ENCODE measurements around the gene NIT1. TPM values are rescaled to one million over a fixed set of nuclear protein-coding genes. Genes with fewer than 3 reads are reported as not detected.
A peak's percentile ranks its signal among the peaks of the same experiment; 100 is the strongest.

Gene NIT1, protein sequence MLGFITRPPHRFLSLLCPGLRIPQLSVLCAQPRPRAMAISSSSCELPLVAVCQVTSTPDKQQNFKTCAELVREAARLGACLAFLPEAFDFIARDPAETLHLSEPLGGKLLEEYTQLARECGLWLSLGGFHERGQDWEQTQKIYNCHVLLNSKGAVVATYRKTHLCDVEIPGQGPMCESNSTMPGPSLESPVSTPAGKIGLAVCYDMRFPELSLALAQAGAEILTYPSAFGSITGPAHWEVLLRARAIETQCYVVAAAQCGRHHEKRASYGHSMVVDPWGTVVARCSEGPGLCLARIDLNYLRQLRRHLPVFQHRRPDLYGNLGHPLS
- total RNA-seq = 10 to 100 TPM; 34.3 to 39.3 TPM

DNA sequence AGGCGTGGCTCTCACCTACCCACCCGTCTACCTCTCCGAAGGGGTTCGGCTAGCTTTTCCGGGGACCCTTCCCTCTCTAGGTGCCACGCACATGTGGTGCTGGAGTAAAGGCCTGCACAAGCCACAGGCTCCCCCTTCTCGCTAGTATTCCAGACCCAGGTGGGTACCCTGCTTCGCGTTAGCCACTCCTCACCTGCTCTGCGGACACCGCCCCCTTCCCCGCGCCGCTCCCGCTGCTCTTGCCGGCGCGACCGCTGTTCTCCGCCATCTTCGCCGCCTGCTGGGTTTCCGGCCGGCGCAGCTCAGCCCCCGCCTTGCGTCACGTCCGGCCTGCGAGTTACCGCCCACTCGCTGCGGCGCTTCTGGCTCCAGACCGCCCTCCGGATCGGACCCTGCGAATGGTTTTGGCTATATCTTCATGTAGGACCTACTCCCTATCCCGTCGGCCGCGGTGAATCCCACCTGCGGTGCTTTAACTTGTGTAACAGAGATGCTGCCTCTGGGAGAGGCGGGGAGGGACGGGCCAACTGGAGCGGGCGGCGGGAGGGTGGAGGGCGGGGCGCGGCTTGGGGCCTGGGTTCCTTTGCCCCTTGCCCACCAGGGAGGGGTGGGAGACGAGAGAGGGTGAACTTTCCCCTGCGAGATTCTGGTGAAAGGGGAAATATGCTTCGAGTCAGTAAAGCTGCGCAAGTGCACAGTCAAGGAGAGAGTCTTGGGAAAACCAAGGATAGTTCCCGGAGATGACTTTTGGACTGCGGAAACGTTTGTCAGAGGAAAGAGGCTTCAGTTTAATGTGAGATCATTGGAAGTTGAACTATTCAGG lies at the start of gene NIT1, which contains the start of gene PFDN2:
NIT1 (plus strand) TSS at position 347 of the 823 bp plus-strand sequence; CDS start at position 419, 72 bp downstream.
PFDN2 (minus strand) TSS at position 279 of the 823 bp plus-strand sequence; CDS start at position 268, 11 bp downstream.
- peak; percentile 92 for DNase-seq
- peak within 1 kb of the TSS; percentile 93 for H3K4me3 Mint-ChIP-seq
- peaks cover 72% of the 10 kb centered on the region for H3K4me1 Mint-ChIP-seq
- no peaks in the 10 kb centered on the region for H3K9me3 Mint-ChIP-seq
- peaks cover 61% of the 10 kb centered on the region for H3K36me3 Mint-ChIP-seq
- peak within 1 kb of the TSS; percentile 90 for H3K27ac Mint-ChIP-seq
- H3K27me3 Mint-ChIP-seq = no peaks in the 10 kb centered on the region

DNA sequence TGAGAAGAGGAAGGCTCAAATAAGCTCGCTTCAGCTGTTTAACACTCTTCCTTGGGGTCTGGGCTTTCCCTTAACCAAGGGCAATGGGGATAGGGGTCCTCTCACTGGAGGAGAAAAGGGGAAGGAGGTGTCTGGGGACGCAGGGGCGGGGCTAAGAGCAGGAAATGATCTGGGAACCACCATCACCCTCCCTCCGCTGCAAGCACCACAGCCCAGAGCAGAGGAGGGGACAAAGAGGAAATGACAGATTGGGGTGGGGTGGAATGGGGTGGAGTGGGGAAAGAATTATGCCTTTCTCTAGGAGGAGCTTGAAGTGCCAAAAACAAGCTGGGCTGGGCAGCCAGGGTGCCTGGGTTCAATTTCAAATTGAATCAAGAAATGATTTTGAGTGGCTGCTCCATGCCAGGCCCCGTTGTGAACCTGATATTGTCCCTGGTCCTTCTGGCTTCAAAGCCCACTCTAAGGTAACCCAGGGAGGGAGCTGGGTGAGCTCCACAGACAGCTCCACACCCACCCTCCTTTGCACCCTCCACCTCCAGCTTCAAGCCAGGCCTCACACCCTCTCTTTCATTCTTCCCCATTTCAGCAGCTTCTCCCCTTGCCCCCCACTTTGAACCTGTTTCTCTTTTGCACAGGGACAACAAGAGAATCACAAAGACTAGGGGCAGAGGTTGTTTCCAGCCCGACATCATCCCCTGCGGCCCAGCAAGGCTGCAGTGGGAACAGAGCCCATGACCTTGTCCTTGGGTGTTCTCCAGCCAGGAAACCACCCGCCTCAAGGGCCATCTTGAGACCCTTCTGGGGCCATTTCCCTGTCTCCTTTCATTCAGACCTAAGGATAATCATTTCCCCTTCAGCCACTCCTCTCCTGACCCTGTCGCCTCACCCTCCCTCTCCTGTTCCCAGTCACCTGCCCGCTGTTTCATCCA lies 49.3 kb upstream of the NIT1 start:
- Mint-ChIP-seq H3K27me3 (no peaks in the 10 kb centered on the region), H3K27ac (peak overlapping the region; percentile 96), H3K9me3 (peaks cover 3% of the 10 kb centered on the region), H3K36me3 (peaks cover 41% of the 10 kb centered on the region), H3K4me3 (peak overlapping the region; percentile 95), H3K4me1 (peaks cover 64% of the 10 kb centered on the region)
- DNase-seq = peak; percentile 87

DNA sequence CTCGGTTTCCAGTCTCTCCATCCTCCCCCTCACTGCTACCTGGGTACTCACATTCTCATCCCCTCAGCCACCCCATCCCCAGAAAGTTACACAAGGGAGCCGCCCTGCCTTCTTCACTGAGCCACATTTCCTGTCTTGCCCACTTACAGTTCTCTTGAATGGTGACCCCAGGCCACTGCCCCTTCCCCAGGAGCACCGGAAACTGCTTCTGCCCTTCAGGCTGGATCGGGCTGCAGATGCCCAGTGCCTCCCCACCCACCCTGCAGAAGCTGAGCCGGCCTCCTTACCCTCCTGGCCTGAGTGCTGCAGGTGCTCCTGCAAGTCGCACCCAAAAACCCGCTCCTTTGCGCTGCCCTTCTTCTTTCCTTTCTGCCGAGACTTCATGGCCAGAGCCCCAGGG lies 48.7 kb upstream of the NIT1 start:
- Mint-ChIP-seq H3K4me3 (peak overlapping the region; percentile 95), H3K9me3 (peaks cover 3% of the 10 kb centered on the region), H3K36me3 (peaks cover 35% of the 10 kb centered on the region), H3K4me1 (peaks cover 58% of the 10 kb centered on the region), H3K27me3 (no peaks in the 10 kb centered on the region), H3K27ac (peak overlapping the region; percentile 96)
- no peak for DNase-seq

DNA sequence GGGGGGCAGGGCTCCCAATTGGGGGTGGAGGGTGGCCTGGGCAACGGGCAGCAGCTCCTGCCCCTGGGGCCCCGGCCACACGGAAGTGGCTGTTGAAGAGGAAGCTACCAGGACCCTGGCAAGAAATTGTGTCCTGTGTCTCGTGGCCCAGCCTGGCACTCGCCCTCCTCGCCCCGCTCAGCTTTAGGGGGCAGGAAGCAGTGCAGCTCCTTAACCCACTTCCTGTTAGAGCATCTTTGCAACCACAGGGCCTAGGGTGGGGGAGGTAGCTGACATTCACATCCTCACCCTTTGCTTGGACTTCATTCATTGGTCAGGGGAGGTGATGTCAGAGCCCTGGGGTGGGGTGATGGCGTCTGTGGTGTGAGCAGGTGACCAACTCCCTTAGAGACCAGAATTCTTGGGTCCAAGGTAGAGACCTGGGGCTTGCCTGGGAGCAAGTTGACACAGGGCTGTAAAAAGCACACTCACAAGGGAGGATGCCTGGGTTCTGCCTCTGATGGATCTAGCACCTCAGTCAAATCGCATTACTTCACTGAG lies 48.1 kb upstream of the NIT1 start, which contains the start of gene ARHGAP30:
ARHGAP30 (minus strand) TSS at position 161 of the 540 bp plus-strand sequence. CDS start 267 bp downstream, outside the sequence.
- Mint-ChIP-seq H3K36me3 (peaks cover 30% of the 10 kb centered on the region), H3K4me1 (peaks cover 53% of the 10 kb centered on the region), H3K27ac (peak within 1 kb of the TSS; percentile 96), H3K4me3 (peak within 1 kb of the TSS; percentile 95), H3K27me3 (no peaks in the 10 kb centered on the region), H3K9me3 (peaks cover 3% of the 10 kb centered on the region)
- DNase-seq = peak; percentile 83

DNA sequence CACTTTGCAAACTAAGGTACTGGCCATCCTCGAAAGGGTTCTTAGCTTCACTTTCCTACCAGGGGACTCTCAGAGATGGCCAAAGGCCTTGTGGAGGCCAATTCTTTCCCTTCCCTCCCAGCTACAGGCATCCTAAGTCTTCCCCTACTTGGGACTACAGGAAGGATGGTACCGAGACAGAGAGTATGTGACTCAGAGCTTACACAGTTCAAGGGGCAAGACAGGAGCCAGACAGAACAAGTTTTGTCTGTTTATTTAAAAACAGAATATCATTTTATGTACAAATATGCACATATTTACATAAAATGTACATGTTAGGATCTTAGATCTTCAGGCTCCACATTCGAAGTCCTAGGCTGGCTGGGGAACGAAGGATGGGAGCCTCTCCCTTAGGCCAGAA lies 47.1 kb upstream of the NIT1 start:
- H3K27ac Mint-ChIP-seq = peak overlapping the region; percentile 96
- peaks cover 30% of the 10 kb centered on the region for H3K36me3 Mint-ChIP-seq
- H3K9me3 Mint-ChIP-seq = peaks cover 3% of the 10 kb centered on the region
- DNase-seq = no peak
- H3K4me1 Mint-ChIP-seq = peaks cover 46% of the 10 kb centered on the region
- no peak overlapping the region for H3K4me3 Mint-ChIP-seq
- H3K27me3 Mint-ChIP-seq = no peaks in the 10 kb centered on the region

DNA sequence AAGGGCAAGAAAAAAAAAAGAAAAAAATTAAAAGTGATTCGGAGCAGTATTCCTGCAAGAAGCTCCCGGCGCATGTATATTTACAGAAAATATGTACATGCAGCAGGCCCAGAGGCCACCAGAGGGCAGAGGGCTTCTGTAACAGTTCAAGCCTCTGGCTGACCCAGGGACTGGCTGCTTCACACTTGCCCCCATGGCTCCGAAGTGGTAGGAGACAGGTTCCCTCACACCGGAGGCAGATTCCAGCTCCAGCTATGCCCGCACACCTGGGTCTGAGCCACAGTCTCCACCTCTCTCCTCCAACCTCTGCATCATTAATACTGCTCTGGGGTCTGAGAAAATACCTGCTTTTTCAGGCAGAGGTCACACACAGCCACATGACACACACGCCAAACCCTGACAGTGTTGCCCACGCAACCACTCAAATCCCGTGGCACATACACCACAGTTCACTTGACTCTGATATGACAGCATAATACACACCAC lies 46.0 kb upstream of the NIT1 start:
- peak overlapping the region; percentile 11 for H3K27ac Mint-ChIP-seq
- no peaks in the 10 kb centered on the region for H3K27me3 Mint-ChIP-seq
- H3K9me3 Mint-ChIP-seq = peaks cover 2% of the 10 kb centered on the region
- peaks cover 23% of the 10 kb centered on the region for H3K36me3 Mint-ChIP-seq
- H3K4me1 Mint-ChIP-seq = peaks cover 40% of the 10 kb centered on the region
- H3K4me3 Mint-ChIP-seq = no peak overlapping the region
- DNase-seq = peak; percentile 54

DNA sequence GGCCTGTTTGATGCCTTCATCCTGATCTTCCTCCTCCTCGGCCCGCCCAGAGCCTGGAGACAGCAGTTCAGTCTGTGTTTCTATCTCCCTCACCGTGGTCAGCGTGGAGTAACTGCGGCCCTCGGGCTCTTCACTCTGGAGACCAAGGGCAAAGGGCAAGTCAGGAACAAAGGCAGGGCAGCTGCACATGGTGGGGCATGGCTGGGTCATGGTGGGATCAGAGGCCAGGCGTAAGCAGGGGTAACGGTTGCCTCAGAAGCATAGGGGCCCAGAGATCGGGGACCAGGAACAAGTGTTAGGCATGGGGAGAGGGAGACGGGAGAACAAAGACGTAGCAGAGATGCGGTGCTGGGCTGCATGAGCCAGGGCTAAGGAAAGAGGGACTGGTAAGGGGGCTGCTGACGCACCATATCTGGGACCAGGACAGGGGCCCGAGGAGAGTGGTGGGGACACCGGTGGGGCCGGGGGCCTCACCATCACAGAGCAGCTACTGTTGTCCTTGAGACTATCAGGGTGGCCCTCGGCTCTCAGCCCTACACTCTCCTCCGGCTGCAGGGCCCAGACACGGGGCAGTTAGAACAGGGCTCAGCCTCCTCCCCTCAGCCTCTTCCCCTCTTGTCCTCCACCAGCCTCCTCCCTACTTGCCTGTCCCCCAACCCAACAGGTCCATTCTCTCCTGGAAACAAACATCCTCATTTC lies 45.0 kb upstream of the NIT1 start:
- no peak for DNase-seq
- Mint-ChIP-seq H3K27me3 (no peaks in the 10 kb centered on the region), H3K27ac (no peak overlapping the region), H3K4me1 (peaks cover 32% of the 10 kb centered on the region), H3K36me3 (peaks cover 15% of the 10 kb centered on the region), H3K9me3 (peaks cover 2% of the 10 kb centered on the region), H3K4me3 (no peak overlapping the region)

DNA sequence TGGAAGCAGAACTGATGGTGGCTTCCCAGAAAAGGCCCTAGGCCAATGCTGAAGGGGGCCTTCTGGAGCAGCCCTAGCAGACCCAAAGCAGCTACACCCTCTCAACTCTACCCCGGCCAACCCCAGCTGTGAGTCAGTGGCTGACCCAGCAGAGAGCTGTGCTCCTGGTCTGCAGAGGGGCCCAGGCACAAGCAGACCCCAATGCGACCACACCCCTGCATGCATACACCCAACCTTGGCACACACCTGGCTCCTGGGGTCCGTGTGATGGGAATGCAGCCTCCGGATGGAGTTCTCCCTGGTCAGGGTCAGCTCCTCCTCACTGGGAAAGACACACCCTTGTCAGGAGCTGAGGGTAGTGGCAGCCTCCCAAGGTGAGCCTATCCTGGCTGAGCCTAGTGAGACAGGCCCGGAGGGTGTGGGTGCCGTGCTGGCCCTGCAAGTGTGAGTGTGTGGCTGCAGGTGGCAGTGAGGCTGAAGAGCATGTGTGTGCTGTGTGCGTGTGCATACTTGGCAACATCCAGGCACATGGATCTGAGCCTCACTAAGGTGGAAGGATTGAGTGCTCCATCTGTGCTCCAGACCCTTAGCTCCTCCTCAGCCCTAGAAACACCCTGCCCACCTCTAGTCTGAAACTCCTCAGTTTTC lies 44.3 kb upstream of the NIT1 start:
- H3K27ac Mint-ChIP-seq = no peak overlapping the region
- H3K4me1 Mint-ChIP-seq = peaks cover 28% of the 10 kb centered on the region
- H3K9me3 Mint-ChIP-seq = peaks cover 2% of the 10 kb centered on the region
- H3K36me3 Mint-ChIP-seq = peaks cover 9% of the 10 kb centered on the region
- no peaks in the 10 kb centered on the region for H3K27me3 Mint-ChIP-seq
- DNase-seq = no peak
- no peak overlapping the region for H3K4me3 Mint-ChIP-seq

DNA sequence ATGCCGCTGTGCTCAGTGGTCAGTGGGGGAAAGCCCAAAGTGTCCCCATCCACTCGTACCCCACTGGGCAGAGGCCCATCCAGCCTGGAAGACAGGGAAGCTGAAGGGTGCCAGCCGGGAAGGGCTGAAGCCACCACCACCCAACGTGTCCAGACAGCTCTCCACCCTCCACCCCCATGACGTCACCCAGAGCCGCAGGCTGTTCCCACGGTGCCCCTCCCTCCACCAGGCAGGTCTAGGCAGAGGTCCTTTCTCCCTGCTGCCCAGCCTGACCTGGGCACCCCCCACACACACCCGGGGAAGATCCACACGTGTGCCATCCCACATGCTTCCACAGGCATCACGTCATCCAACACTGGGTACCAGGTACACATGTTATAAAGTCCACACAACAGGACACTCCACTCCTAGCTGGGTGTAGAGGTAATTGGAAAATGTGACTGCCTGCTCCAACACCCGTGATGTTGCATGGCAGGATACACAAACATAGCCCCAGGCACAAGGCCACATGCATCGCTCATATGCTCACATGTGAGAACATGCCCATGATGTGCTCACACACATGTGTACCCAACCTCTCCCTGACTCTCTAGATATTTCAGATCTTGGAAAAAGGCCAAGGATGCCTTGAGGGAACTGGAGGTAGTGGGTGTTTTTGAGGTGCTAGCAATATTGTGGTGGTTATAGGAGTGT lies 43.1 kb upstream of the NIT1 start:
- H3K36me3 Mint-ChIP-seq = no peaks in the 10 kb centered on the region
- peaks cover 2% of the 10 kb centered on the region for H3K9me3 Mint-ChIP-seq
- H3K4me1 Mint-ChIP-seq = peaks cover 27% of the 10 kb centered on the region
- H3K4me3 Mint-ChIP-seq = no peak overlapping the region
- no peak for DNase-seq
- H3K27me3 Mint-ChIP-seq = no peaks in the 10 kb centered on the region
- no peak overlapping the region for H3K27ac Mint-ChIP-seq

DNA sequence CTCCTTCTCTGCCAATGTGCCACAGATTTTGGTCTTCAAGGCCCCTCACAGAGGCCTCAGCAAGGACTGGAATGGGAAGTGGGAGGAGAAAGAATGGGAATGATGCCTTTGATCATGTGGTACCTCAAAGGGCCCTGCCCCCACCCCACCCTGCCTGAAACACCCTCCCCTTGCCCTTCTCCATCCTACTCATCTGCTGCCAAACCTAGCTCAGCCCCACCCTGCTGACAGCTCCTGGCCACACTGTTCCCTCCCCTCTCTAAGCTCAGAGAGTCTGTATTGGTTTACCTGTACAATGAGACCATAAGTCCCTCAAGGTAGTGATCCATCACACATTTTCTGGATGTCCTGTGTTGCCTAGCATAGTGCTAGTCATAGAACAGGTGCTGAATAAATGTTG lies 41.5 kb upstream of the NIT1 start:
- no peaks in the 10 kb centered on the region for H3K36me3 Mint-ChIP-seq
- no peak for DNase-seq
- H3K9me3 Mint-ChIP-seq = no peaks in the 10 kb centered on the region
- H3K4me1 Mint-ChIP-seq = peaks cover 15% of the 10 kb centered on the region
- H3K27me3 Mint-ChIP-seq = no peaks in the 10 kb centered on the region
- H3K4me3 Mint-ChIP-seq = no peak overlapping the region
- no peak overlapping the region for H3K27ac Mint-ChIP-seq

DNA sequence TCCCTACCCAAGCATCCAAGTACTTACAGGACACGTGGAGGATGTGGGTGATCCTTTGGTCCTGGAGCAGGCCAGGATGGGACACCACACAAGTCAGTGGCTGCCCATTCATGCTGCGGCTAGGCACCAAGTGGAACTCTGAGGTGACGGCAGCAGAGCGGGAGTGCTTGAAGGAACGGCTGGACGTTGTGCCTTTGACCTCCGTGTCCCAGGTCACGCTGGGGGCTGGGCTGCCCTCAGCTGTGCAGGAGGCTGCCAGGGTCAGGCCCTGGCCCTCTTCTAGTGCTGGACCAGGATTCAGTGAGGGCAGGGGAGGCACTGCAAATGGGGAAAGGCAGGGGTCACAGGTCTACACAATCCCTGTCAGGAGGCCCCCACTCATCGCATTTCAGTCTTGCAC lies 40.5 kb upstream of the NIT1 start:
- no peak overlapping the region for H3K4me3 Mint-ChIP-seq
- H3K27ac Mint-ChIP-seq = no peak overlapping the region
- peaks cover 7% of the 10 kb centered on the region for H3K4me1 Mint-ChIP-seq
- H3K27me3 Mint-ChIP-seq = no peaks in the 10 kb centered on the region
- no peaks in the 10 kb centered on the region for H3K36me3 Mint-ChIP-seq
- DNase-seq = no peak
- H3K9me3 Mint-ChIP-seq = no peaks in the 10 kb centered on the region

DNA sequence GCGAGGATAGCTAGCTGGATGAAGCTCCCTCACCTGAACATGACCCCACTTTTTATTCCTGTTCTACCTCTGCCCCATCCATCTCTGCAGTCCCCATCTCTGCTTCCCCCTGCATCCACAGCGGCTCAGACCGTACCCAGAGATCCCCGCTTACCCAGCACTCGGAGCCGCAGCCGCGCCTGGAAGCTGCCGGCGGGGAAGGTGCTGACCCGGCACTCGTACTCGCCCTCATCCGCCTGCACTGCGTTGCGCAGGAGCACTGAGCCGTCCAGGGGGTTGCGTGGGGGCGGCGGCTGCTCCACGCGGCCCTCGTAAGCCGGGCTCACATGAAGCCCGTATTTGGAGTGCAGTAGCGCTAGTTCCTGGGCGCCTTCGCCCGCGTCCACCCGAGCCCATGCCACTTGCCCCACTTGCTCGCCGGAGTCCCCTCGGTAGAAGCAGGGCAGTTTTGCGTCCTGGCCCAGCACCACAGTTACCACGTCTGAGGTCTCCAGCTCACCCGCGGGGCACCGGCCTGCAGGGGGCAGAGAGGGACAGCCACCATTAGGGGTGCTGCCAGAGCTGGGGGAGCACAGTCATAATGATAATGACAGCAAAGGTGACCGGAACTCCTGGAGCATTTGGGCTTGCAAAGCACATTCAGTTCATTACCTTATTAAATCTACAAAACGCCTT lies 38.3 kb upstream of the NIT1 start:
- no peak overlapping the region for H3K27ac Mint-ChIP-seq
- H3K9me3 Mint-ChIP-seq = no peaks in the 10 kb centered on the region
- no peaks in the 10 kb centered on the region for H3K27me3 Mint-ChIP-seq
- peaks cover 4% of the 10 kb centered on the region for H3K4me1 Mint-ChIP-seq
- no peak for DNase-seq
- H3K4me3 Mint-ChIP-seq = no peak overlapping the region
- H3K36me3 Mint-ChIP-seq = no peaks in the 10 kb centered on the region
